ENCODE data around the gene CPXM2. TPM values are rescaled to one million over a fixed set of nuclear protein-coding genes. Genes with fewer than 3 reads are reported as not detected.

Gene CPXM2
- total RNA-seq, 3 donors from 2014 or later = 3.1 to 56.1 (median 7.7) TPM

GRCh38 chr10:123831259-123831658, 60.3 kb downstream of the CPXM2 start:
- intact Hi-C loops (cut with DNase I, micrococcal nuclease) = no loop called here
- no peaks in the 10 kb centered on the region for H3K9me3 ChIP-seq
- H3K4me1 ChIP-seq (ENCODE audit: low read depth) = no peaks in the 10 kb centered on the region
- no peak for ATAC-seq
- no peaks in the 10 kb centered on the region for H3K36me3 ChIP-seq (ENCODE audit: low read depth)
- no peak for TF ChIP-seq CTCF (IDR thresholded peaks at IDR 0.05)
- no peak for DNase-seq
- H3K4me3 ChIP-seq = no peak overlapping the region

GRCh38 chr10:123821136-123821535, 70.5 kb downstream of the CPXM2 start:
- Histone ChIP-seq H3K4me1 (ENCODE audit: low read depth) (no peaks in the 10 kb centered on the region), H3K9me3 (no peaks in the 10 kb centered on the region), H3K36me3 (ENCODE audit: low read depth) (no peaks in the 10 kb centered on the region), H3K4me3 (no peak overlapping the region)
- no peak for DNase-seq
- ATAC-seq = no peak
- intact Hi-C loops (cut with DNase I, micrococcal nuclease) = no loop called here
- no peak for TF ChIP-seq CTCF (IDR thresholded peaks at IDR 0.05)

GRCh38 chr10:123809632-123810031, 82.0 kb downstream of the CPXM2 start:
- Histone ChIP-seq H3K4me1 (ENCODE audit: low read depth) (peaks cover 3% of the 10 kb centered on the region), H3K4me3 (no peak overlapping the region), H3K36me3 (ENCODE audit: low read depth) (no peaks in the 10 kb centered on the region), H3K9me3 (no peaks in the 10 kb centered on the region)
- no peak for DNase-seq
- intact Hi-C loops (cut with DNase I, micrococcal nuclease) = no loop called here
- ATAC-seq = no peak
- no peak for TF ChIP-seq CTCF (IDR thresholded peaks at IDR 0.05)

GRCh38 chr10:123808906-123809305, 82.7 kb downstream of the CPXM2 start:
- H3K36me3 ChIP-seq (ENCODE audit: low read depth) = no peaks in the 10 kb centered on the region
- intact Hi-C loops (cut with DNase I, micrococcal nuclease) = no loop called here
- no peak overlapping the region for H3K4me3 ChIP-seq
- peaks cover 3% of the 10 kb centered on the region for H3K4me1 ChIP-seq (ENCODE audit: low read depth)
- TF ChIP-seq CTCF (IDR thresholded peaks at IDR 0.05) = no peak
- no peak for ATAC-seq
- H3K9me3 ChIP-seq = no peaks in the 10 kb centered on the region
- no peak for DNase-seq

GRCh38 chr10:123808286-123808685, 83.3 kb downstream of the CPXM2 start:
- Histone ChIP-seq H3K4me3 (no peak overlapping the region), H3K9me3 (no peaks in the 10 kb centered on the region), H3K4me1 (ENCODE audit: low read depth) (peaks cover 3% of the 10 kb centered on the region), H3K36me3 (ENCODE audit: low read depth) (no peaks in the 10 kb centered on the region)
- DNase-seq (no peak), ATAC-seq (no peak)
- intact Hi-C loops (cut with DNase I, micrococcal nuclease) = no loop called here
- TF ChIP-seq CTCF (IDR thresholded peaks at IDR 0.05) = no peak

- H3K4me1 ChIP-seq (ENCODE audit: low read depth) = peaks cover 3% of the 10 kb centered on the region
- peak in 1 of 3 donors; percentile 10 for DNase-seq
- TF ChIP-seq CTCF (IDR thresholded peaks at IDR 0.05) = no peak
- H3K9me3 ChIP-seq = no peaks in the 10 kb centered on the region
- H3K4me3 ChIP-seq = no peak overlapping the region
- peak; percentile 81 for ATAC-seq
- intact Hi-C loops (cut with DNase I, micrococcal nuclease) = no loop called here
- no peaks in the 10 kb centered on the region for H3K36me3 ChIP-seq (ENCODE audit: low read depth)
Measured at GRCh38 chr10:123807444-123808035, 84.1 kb downstream of the CPXM2 start.

All from mucosa of descending colon (tissue), 3 donors.